ENCODE measurements around the gene GRM2.

- TF ChIP-seq, protein P1, sequence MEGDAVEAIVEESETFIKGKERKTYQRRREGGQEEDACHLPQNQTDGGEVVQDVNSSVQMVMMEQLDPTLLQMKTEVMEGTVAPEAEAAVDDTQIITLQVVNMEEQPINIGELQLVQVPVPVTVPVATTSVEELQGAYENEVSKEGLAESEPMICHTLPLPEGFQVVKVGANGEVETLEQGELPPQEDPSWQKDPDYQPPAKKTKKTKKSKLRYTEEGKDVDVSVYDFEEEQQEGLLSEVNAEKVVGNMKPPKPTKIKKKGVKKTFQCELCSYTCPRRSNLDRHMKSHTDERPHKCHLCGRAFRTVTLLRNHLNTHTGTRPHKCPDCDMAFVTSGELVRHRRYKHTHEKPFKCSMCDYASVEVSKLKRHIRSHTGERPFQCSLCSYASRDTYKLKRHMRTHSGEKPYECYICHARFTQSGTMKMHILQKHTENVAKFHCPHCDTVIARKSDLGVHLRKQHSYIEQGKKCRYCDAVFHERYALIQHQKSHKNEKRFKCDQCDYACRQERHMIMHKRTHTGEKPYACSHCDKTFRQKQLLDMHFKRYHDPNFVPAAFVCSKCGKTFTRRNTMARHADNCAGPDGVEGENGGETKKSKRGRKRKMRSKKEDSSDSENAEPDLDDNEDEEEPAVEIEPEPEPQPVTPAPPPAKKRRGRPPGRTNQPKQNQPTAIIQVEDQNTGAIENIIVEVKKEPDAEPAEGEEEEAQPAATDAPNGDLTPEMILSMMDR (conservative IDR thresholded peaks at IDR 0.05 in 1 of 2, IDR thresholded peaks at IDR 0.05 in 1 of 2; ENCODE audit: low read depth in 1 of 2, low read length in 2 of 2): no peak
- TF ChIP-seq EZH2 (IDR thresholded peaks at IDR 0.05; ENCODE audit: low read length, missing control alignments): no peak
Measured at GRCh38 chr3:51712511-51712931, 5.7 kb downstream of the GRM2 start.

All from fibroblast of lung (primary cell).